Left lobe of liver (tissue), 2 donors: ENCODE data around the gene PSMD2. TPM values are rescaled to one million over a fixed set of nuclear protein-coding genes. Genes with fewer than 3 reads are reported as not detected.

ENCODE experiments used
- ATAC-seq: fragments of 200-7000 bp; cut with Tn5 transposase; one replicate; pipeline ENCODE4 v1.9.1; 2020; ENCODE audit warnings: mild to moderate bottlenecking, moderate library complexity
- DNase-seq: peaks from one replicate; pipeline ENCODE4 v3.0.0-alpha.2; 2020; ENCODE audit warnings: low spot score
- total RNA-seq: library from RNA; stranded (reverse); gene quantifications from one replicate; pipeline ENCODE4 v1.2.1, GENCODE V29; 2021
- donor health status: DM: no; HTN: no; CAD: no; lungs with moderate emphysema.
- donor health status: DM: no; HTN: yes; CAD: no.

Gene PSMD2
- total RNA-seq, 1 donor from 2014 or later = 94.1 TPM

- DNase-seq = peak; percentile 70
- ATAC-seq = peak; percentile 47
These were observed 17.0 kb downstream of the PSMD2 start for GRCh38 chr3:184315871-184316661.

- DNase-seq (no peak), ATAC-seq (no peak)
These were observed 17.8 kb downstream of the PSMD2 start for GRCh38 chr3:184316792-184317191.

GRCh38 chr3:184317201-184317600 lies 18.2 kb downstream of the PSMD2 start:
- DNase-seq = no peak
- no peak for ATAC-seq

- DNase-seq = peak; percentile 98
- ATAC-seq = peak; percentile 74
These were observed 21.0 kb downstream of the PSMD2 start for GRCh38 chr3:184320104-184320445.

GRCh38 chr3:184321666-184322065 lies 22.6 kb downstream of the PSMD2 start:
- ATAC-seq = no peak
- no peak for DNase-seq

GRCh38 chr3:184322731-184323487 lies 23.9 kb downstream of the PSMD2 start:
- DNase-seq (peak; percentile 79), ATAC-seq (peak; percentile 54)

- DNase-seq = no peak
- no peak for ATAC-seq
These were observed 24.7 kb downstream of the PSMD2 start for GRCh38 chr3:184323696-184324095.

GRCh38 chr3:184325269-184325668 lies 26.2 kb downstream of the PSMD2 start:
- no peak for DNase-seq
- no peak for ATAC-seq

- DNase-seq (no peak), ATAC-seq (no peak)
These were observed 26.8 kb downstream of the PSMD2 start for GRCh38 chr3:184325715-184326369.

GRCh38 chr3:184327171-184327570 lies 28.1 kb downstream of the PSMD2 start:
- ATAC-seq = no peak
- no peak for DNase-seq

GRCh38 chr3:184328516-184328915 lies 29.5 kb downstream of the PSMD2 start:
- no peak for DNase-seq
- no peak for ATAC-seq

GRCh38 chr3:184332370-184333090 lies 33.5 kb downstream of the PSMD2 start:
- no peak for ATAC-seq
- no peak for DNase-seq

- no peak for ATAC-seq
- no peak for DNase-seq
These were observed 34.1 kb downstream of the PSMD2 start for GRCh38 chr3:184333190-184333589.

- DNase-seq (no peak), ATAC-seq (no peak)
These were observed 34.7 kb downstream of the PSMD2 start for GRCh38 chr3:184333700-184334099.

GRCh38 chr3:184334470-184335158 lies 35.6 kb downstream of the PSMD2 start:
- DNase-seq (peak; percentile 42), ATAC-seq (peak; percentile 1)

- DNase-seq = peak; percentile 44
- ATAC-seq = peak; percentile 22
These were observed 36.2 kb downstream of the PSMD2 start for GRCh38 chr3:184335291-184335660.

GRCh38 chr3:184335661-184336546 lies 36.9 kb downstream of the PSMD2 start:
- peak; percentile 92 for DNase-seq
- peak; percentile 84 for ATAC-seq

GRCh38 chr3:184336547-184337398 lies 37.7 kb downstream of the PSMD2 start:
- DNase-seq (peak; percentile 53), ATAC-seq (peak; percentile 21)

- DNase-seq = no peak
- ATAC-seq = no peak
These were observed 38.3 kb downstream of the PSMD2 start, which contains the start of gene FAM131A for GRCh38 chr3:184337399-184337714. FAM131A (plus strand) TSS chr3:184337600; CDS start chr3:184337631, 31 bp downstream.
